ENCODE data around the gene EDN3. TPM values are rescaled to one million over a fixed set of nuclear protein-coding genes. Genes with fewer than 3 reads are reported as not detected.

EDN3 gene
- total and polyA plus RNA-seq, 2 donors (not counting 1 experiment from before 2014, with no cell fraction given) = not detected

DNA sequence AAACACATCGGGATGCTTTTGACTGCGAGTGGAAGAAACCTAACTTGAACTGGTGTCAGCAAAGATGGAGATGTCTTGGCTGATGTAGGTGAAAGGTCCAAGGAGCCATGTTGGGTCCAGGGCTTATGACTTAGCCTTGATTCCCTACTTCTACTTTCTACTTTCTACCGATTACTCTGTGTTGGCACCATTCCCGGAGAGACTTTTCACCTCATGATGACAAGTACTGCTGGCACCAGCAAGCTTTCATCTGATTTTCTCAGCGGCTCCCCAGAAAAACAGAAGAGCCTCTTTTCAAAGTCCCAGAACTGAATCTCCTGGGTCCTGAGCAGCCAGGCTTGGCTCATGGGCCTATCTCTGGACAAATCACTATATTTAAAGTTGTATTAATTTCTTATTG is 4.9 kb upstream of the EDN3 start:
- Histone ChIP-seq H3K4me2 (ENCODE audit: extremely low read depth, insufficient read depth, low read length) (no peak overlapping the region), H3K9me3 (ENCODE audit: control insufficient read depth, insufficient read depth, low read depth, low read length) (no peaks in the 10 kb centered on the region), H2AFZ (ENCODE audit: low read length) (no peak overlapping the region), H3K79me2 (ENCODE audit: control insufficient read depth, insufficient read depth, low read length) (no peaks in the 10 kb centered on the region), H3K4me1 (ENCODE audit: control insufficient read depth, extremely low read depth, insufficient read depth, low read length) (no peaks in the 10 kb centered on the region), H4K20me1 (ENCODE audit: control insufficient read depth, extremely low read depth, insufficient read depth, low read length) (no peaks in the 10 kb centered on the region), H3K4me3 (replicated peaks in 1 of 4; ENCODE audit: control extremely low read depth in 1 of 4, insufficient read depth in 1 of 4, low read depth in 3 of 4, low read length in 4 of 4) (no peak overlapping the region), H3K27ac (ENCODE audit: insufficient read depth, low read length) (no peak overlapping the region), H3K36me3 (ENCODE audit: control insufficient read depth, insufficient read depth, low read length) (no peaks in the 10 kb centered on the region), H3K27me3 (ENCODE audit: control insufficient read depth, insufficient read depth, low read length) (no peaks in the 10 kb centered on the region), H3K9ac (ENCODE audit: insufficient read depth, low read length) (no peak overlapping the region)
- DNase-seq (ENCODE audit: low read depth in 2 of 2) = no peak
- TF ChIP-seq, protein P1, sequence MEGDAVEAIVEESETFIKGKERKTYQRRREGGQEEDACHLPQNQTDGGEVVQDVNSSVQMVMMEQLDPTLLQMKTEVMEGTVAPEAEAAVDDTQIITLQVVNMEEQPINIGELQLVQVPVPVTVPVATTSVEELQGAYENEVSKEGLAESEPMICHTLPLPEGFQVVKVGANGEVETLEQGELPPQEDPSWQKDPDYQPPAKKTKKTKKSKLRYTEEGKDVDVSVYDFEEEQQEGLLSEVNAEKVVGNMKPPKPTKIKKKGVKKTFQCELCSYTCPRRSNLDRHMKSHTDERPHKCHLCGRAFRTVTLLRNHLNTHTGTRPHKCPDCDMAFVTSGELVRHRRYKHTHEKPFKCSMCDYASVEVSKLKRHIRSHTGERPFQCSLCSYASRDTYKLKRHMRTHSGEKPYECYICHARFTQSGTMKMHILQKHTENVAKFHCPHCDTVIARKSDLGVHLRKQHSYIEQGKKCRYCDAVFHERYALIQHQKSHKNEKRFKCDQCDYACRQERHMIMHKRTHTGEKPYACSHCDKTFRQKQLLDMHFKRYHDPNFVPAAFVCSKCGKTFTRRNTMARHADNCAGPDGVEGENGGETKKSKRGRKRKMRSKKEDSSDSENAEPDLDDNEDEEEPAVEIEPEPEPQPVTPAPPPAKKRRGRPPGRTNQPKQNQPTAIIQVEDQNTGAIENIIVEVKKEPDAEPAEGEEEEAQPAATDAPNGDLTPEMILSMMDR (conservative IDR thresholded peaks at IDR 0.05 in 1 of 2, IDR thresholded peaks at IDR 0.05 in 1 of 2; ENCODE audit: low read depth in 1 of 2, low read length in 2 of 2) = no peak
- no peak for TF ChIP-seq EZH2 (IDR thresholded peaks at IDR 0.05; ENCODE audit: low read length, missing control alignments)

DNA sequence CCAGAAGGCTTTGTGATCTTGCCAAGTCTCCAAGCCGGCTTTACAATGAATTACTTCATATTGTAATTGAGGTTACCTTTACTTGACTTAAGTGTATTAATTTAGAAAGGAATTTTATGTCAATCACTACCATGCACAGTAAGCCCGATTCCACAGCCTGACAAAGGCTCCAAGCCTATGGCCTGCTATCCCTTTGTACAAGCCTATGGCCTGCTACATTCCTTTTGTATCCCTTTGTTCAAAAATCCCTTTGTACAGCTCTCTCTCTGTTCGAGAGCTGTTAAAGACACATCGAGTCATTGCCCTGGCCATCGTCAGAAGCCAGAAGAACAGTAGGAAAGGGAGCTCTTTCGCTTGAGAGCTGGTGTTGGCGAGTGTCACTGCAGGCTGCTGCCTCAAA is 2.7 kb upstream of the EDN3 start:
- no peaks in the 10 kb centered on the region for H3K9me3 ChIP-seq (ENCODE audit: control insufficient read depth, insufficient read depth, low read depth, low read length)
- no peaks in the 10 kb centered on the region for H3K4me1 ChIP-seq (ENCODE audit: control insufficient read depth, extremely low read depth, insufficient read depth, low read length)
- H3K79me2 ChIP-seq (ENCODE audit: control insufficient read depth, insufficient read depth, low read length) = no peaks in the 10 kb centered on the region
- H3K4me2 ChIP-seq (ENCODE audit: extremely low read depth, insufficient read depth, low read length) = no peak overlapping the region
- H3K27ac ChIP-seq (ENCODE audit: insufficient read depth, low read length) = no peak overlapping the region
- no peaks in the 10 kb centered on the region for H4K20me1 ChIP-seq (ENCODE audit: control insufficient read depth, extremely low read depth, insufficient read depth, low read length)
- no peak overlapping the region for H2AFZ ChIP-seq (ENCODE audit: low read length)
- H3K4me3 ChIP-seq (replicated peaks in 1 of 4; ENCODE audit: control extremely low read depth in 1 of 4, insufficient read depth in 1 of 4, low read depth in 3 of 4, low read length in 4 of 4) = no peak overlapping the region
- no peak for TF ChIP-seq EZH2 (IDR thresholded peaks at IDR 0.05; ENCODE audit: low read length, missing control alignments)
- TF ChIP-seq, protein P1 (conservative IDR thresholded peaks at IDR 0.05 in 1 of 2, IDR thresholded peaks at IDR 0.05 in 1 of 2; ENCODE audit: low read depth in 1 of 2, low read length in 2 of 2) = no peak
- H3K9ac ChIP-seq (ENCODE audit: insufficient read depth, low read length) = no peak overlapping the region
- no peaks in the 10 kb centered on the region for H3K27me3 ChIP-seq (ENCODE audit: control insufficient read depth, insufficient read depth, low read length)
- H3K36me3 ChIP-seq (ENCODE audit: control insufficient read depth, insufficient read depth, low read length) = no peaks in the 10 kb centered on the region
- DNase-seq (ENCODE audit: low read depth in 2 of 2) = no peak

DNA sequence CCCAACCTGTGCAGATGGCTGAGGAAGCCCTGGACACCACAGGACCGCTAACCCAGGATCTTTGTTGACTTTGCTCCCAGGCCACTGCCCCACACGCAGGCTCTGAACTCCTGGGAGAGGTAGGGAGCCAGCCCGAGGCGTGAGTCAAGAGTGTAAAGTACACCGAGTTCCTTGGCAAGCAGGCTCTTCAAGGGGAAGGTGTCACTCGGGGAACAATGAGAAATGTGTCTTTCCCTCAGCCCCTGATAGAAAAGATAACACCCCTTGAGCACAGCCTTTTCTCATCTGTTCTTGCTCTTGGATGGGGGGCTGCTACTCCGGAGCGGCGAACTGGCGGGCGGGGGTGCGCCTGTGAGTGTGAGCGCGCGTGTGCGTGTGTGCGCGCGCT is 472 bp upstream of the EDN3 start:
- Histone ChIP-seq H2AFZ (ENCODE audit: low read length) (no peak overlapping the region), H3K27ac (ENCODE audit: insufficient read depth, low read length) (no peak overlapping the region), H4K20me1 (ENCODE audit: control insufficient read depth, extremely low read depth, insufficient read depth, low read length) (no peaks in the 10 kb centered on the region), H3K4me2 (ENCODE audit: extremely low read depth, insufficient read depth, low read length) (no peak overlapping the region), H3K9me3 (ENCODE audit: control insufficient read depth, insufficient read depth, low read depth, low read length) (no peaks in the 10 kb centered on the region), H3K79me2 (ENCODE audit: control insufficient read depth, insufficient read depth, low read length) (no peaks in the 10 kb centered on the region), H3K4me3 (replicated peaks in 1 of 4; ENCODE audit: control extremely low read depth in 1 of 4, insufficient read depth in 1 of 4, low read depth in 3 of 4, low read length in 4 of 4) (no peak overlapping the region), H3K27me3 (ENCODE audit: control insufficient read depth, insufficient read depth, low read length) (no peaks in the 10 kb centered on the region), H3K4me1 (ENCODE audit: control insufficient read depth, extremely low read depth, insufficient read depth, low read length) (no peaks in the 10 kb centered on the region), H3K9ac (ENCODE audit: insufficient read depth, low read length) (no peak overlapping the region), H3K36me3 (ENCODE audit: control insufficient read depth, insufficient read depth, low read length) (no peaks in the 10 kb centered on the region)
- DNase-seq (ENCODE audit: low read depth in 2 of 2) = no peak
- TF ChIP-seq, protein P1 (conservative IDR thresholded peaks at IDR 0.05 in 1 of 2, IDR thresholded peaks at IDR 0.05 in 1 of 2; ENCODE audit: low read depth in 1 of 2, low read length in 2 of 2) = no peak
- no peak for TF ChIP-seq EZH2 (IDR thresholded peaks at IDR 0.05; ENCODE audit: low read length, missing control alignments)

Data from fibroblast of lung (primary cell).